Transverse colon (tissue), 4 donors: Measurements from ENCODE around the gene HMGXB3.

Experiments used
- CTCF ChIP-seq, 5 experiments: fragments of 200-600 bp in 3 of 5; fragments of 450-650 bp in 2 of 5; sonication (generic) in 3 of 5; IDR thresholded peaks; 1 replicate in 2 of 5; 2 replicates in 3 of 5; pipeline ENCODE4 v1.5.1; 2016 to 2017; ENCODE audit warnings: antibody characterized with exemption in 5 of 5, inconsistent platforms in 3 of 5, mild to moderate bottlenecking in 2 of 5, moderate library complexity in 1 of 5
- EP300 ChIP-seq: sonication (generic); formaldehyde crosslinking; IDR thresholded peaks from one replicate; pipeline ENCODE4 v1.6.1; 2017; ENCODE audit warnings: antibody characterized with exemption, low read depth
- POLR2A ChIP-seq: fragments of 450-650 bp; IDR thresholded peaks from one replicate; pipeline ENCODE4 v1.6.1; 2016; ENCODE audit warnings: antibody characterized with exemption, mild to moderate bottlenecking, moderate library complexity
- POLR2AphosphoS5 ChIP-seq, 3 donors: sonication (generic); formaldehyde crosslinking; IDR thresholded peaks; one replicate each; pipeline ENCODE4 v1.6.1; 2016; ENCODE audit warnings: antibody characterized with exemption in 3 of 3

- TF ChIP-seq CTCF (IDR thresholded peaks at IDR 0.05) (no peak), POLR2A (no peak), EP300 (no peak), POLR2AphosphoS5 (IDR thresholded peaks at IDR 0.05) (no peak)
These were observed 5.8 kb downstream of the HMGXB3 start for GRCh38 chr5:150006318-150006717.
